Measurements from ENCODE around the gene GALNTL6. TPM values are rescaled to one million over a fixed set of nuclear protein-coding genes. Genes with fewer than 3 reads are reported as not detected.

Gene GALNTL6
- total RNA-seq, 1 donor, result under 0.01 TPM

- Histone ChIP-seq H3K79me2 (ENCODE audit: insufficient read depth, low read length) (no peaks in the 10 kb centered on the region), H3K9me3 (ENCODE audit: low read depth, low read length) (no peaks in the 10 kb centered on the region), H3K27me3 (ENCODE audit: insufficient read depth, low read length) (no peaks in the 10 kb centered on the region), H4K20me1 (ENCODE audit: insufficient read depth, low read length) (no peaks in the 10 kb centered on the region), H3K36me3 (ENCODE audit: insufficient read depth, low read length) (no peaks in the 10 kb centered on the region), H3K4me1 (ENCODE audit: insufficient read depth, low read length) (no peaks in the 10 kb centered on the region), H3K4me3 (ENCODE audit: insufficient read depth, low read length) (no peak overlapping the region), H3K4me2 (ENCODE audit: insufficient read depth, low read length) (no peak overlapping the region), H2AFZ (ENCODE audit: low read length) (no peak overlapping the region), H3K27ac (ENCODE audit: low read depth, low read length) (no peak overlapping the region)
- TF ChIP-seq CTCF (IDR thresholded peaks at IDR 0.05; ENCODE audit: extremely low read depth, low read depth, low read length), result no peak
- DNase-seq (ENCODE audit: insufficient read length, low spot score, missing footprints), result no peak
Measured at GRCh38 chr4:172521680-172522079, 708.5 kb downstream of the GALNTL6 start.

- Histone ChIP-seq H3K9me3 (ENCODE audit: low read depth, low read length) (no peaks in the 10 kb centered on the region), H4K20me1 (ENCODE audit: insufficient read depth, low read length) (no peaks in the 10 kb centered on the region), H3K4me1 (ENCODE audit: insufficient read depth, low read length) (no peaks in the 10 kb centered on the region), H3K27ac (ENCODE audit: low read depth, low read length) (no peak overlapping the region), H3K36me3 (ENCODE audit: insufficient read depth, low read length) (no peaks in the 10 kb centered on the region), H3K27me3 (ENCODE audit: insufficient read depth, low read length) (no peaks in the 10 kb centered on the region), H2AFZ (ENCODE audit: low read length) (no peak overlapping the region), H3K4me2 (ENCODE audit: insufficient read depth, low read length) (no peak overlapping the region), H3K4me3 (ENCODE audit: insufficient read depth, low read length) (no peak overlapping the region), H3K79me2 (ENCODE audit: insufficient read depth, low read length) (no peaks in the 10 kb centered on the region)
- DNase-seq (ENCODE audit: insufficient read length, low spot score, missing footprints), result no peak
- no peak for TF ChIP-seq CTCF (IDR thresholded peaks at IDR 0.05; ENCODE audit: extremely low read depth, low read depth, low read length)
Measured at GRCh38 chr4:172543249-172543648, 730.0 kb downstream of the GALNTL6 start.

GRCh38 chr4:172546782-172547181, 733.6 kb downstream of the GALNTL6 start:
- Histone ChIP-seq H3K27ac (ENCODE audit: low read depth, low read length) (no peak overlapping the region), H3K79me2 (ENCODE audit: insufficient read depth, low read length) (no peaks in the 10 kb centered on the region), H3K9me3 (ENCODE audit: low read depth, low read length) (no peaks in the 10 kb centered on the region), H4K20me1 (ENCODE audit: insufficient read depth, low read length) (no peaks in the 10 kb centered on the region), H3K4me3 (ENCODE audit: insufficient read depth, low read length) (no peak overlapping the region), H3K36me3 (ENCODE audit: insufficient read depth, low read length) (no peaks in the 10 kb centered on the region), H2AFZ (ENCODE audit: low read length) (no peak overlapping the region), H3K4me1 (ENCODE audit: insufficient read depth, low read length) (no peaks in the 10 kb centered on the region), H3K4me2 (ENCODE audit: insufficient read depth, low read length) (no peak overlapping the region), H3K27me3 (ENCODE audit: insufficient read depth, low read length) (no peaks in the 10 kb centered on the region)
- no peak for TF ChIP-seq CTCF (IDR thresholded peaks at IDR 0.05; ENCODE audit: extremely low read depth, low read depth, low read length)
- no peak for DNase-seq (ENCODE audit: insufficient read length, low spot score, missing footprints)

GRCh38 chr4:172547724-172548123, 734.5 kb downstream of the GALNTL6 start:
- no peak for TF ChIP-seq CTCF (IDR thresholded peaks at IDR 0.05; ENCODE audit: extremely low read depth, low read depth, low read length)

More at GRCh38 chr4:172547724-172548123, 734.5 kb downstream of the GALNTL6 start:
- no peak overlapping the region for H3K4me2 ChIP-seq (ENCODE audit: insufficient read depth, low read length)
- H3K4me3 ChIP-seq (ENCODE audit: insufficient read depth, low read length), result no peak overlapping the region
- H2AFZ ChIP-seq (ENCODE audit: low read length), result no peak overlapping the region
- no peaks in the 10 kb centered on the region for H4K20me1 ChIP-seq (ENCODE audit: insufficient read depth, low read length)
- no peaks in the 10 kb centered on the region for H3K9me3 ChIP-seq (ENCODE audit: low read depth, low read length)
- H3K79me2 ChIP-seq (ENCODE audit: insufficient read depth, low read length), result no peaks in the 10 kb centered on the region
- H3K27ac ChIP-seq (ENCODE audit: low read depth, low read length), result no peak overlapping the region
- no peaks in the 10 kb centered on the region for H3K4me1 ChIP-seq (ENCODE audit: insufficient read depth, low read length)
- H3K36me3 ChIP-seq (ENCODE audit: insufficient read depth, low read length), result no peaks in the 10 kb centered on the region
- no peak for DNase-seq (ENCODE audit: insufficient read length, low spot score, missing footprints)
- H3K27me3 ChIP-seq (ENCODE audit: insufficient read depth, low read length), result no peaks in the 10 kb centered on the region

All from osteoblast (primary cell).